IMR-90 (cell line): ENCODE data around the gene SRPRB.

Source experiments
- CTCF ChIP-seq: conservative IDR thresholded peaks from 2 replicates; pipeline ENCODE4 v1.5.1; 2012; ENCODE audit warnings: mild to moderate bottlenecking, low read depth, low read length, improper control_type of control experiment
- RAD21 ChIP-seq: IDR thresholded peaks from 2 replicates; pipeline ENCODE4 v1.6.1; 2012; ENCODE audit warnings: low read length, improper control_type of control experiment

- TF ChIP-seq CTCF (no peak), RAD21 (no peak)
Observed at GRCh38 chr3:133827684-133828083, 22.1 kb downstream of the SRPRB start.
